Neural progenitor cell (in vitro differentiated cells): ENCODE measurements around the gene PMS1. TPM values are rescaled to one million over a fixed set of nuclear protein-coding genes. Genes with fewer than 3 reads are reported as not detected.

Experiments used
- DNase-seq: peaks from one replicate; pipeline ENCODE4 v3.0.0-alpha.2; 2016; ENCODE audit warnings: low spot score
- H2AFZ ChIP-seq: fragments of 200-600 bp; sonication (generic); replicated peaks from 2 replicates; pipeline ENCODE4 v1.6.1; 2016; ENCODE audit warnings: antibody characterized with exemption
- H3F3A ChIP-seq: fragments of 200-600 bp; sonication (generic); 2 replicates; pipeline ENCODE4 v1.6.1; 2016; ENCODE audit warnings: antibody characterized with exemption, low read depth
- H3K27ac ChIP-seq: fragments of 200-600 bp; sonication (generic); 2 replicates; pipeline ENCODE4 v1.5.1; 2016; ENCODE audit warnings: mild to moderate bottlenecking
- H3K27me3 ChIP-seq: fragments of 200-600 bp; sonication (generic); 2 replicates; pipeline ENCODE4 v1.6.1; 2016; ENCODE audit warnings: mild to moderate bottlenecking, moderate library complexity
- H3K36me3 ChIP-seq: fragments of 200-600 bp; sonication (generic); 2 replicates; pipeline ENCODE4 v1.5.1; 2016
- H3K4me1 ChIP-seq: fragments of 200-600 bp; sonication (generic); 2 replicates; pipeline ENCODE4 v1.6.1; 2016; ENCODE audit warnings: mixed run types
- H3K4me2 ChIP-seq: fragments of 200-600 bp; sonication (generic); 2 replicates; pipeline ENCODE4 v1.6.1; 2016
- H3K4me3 ChIP-seq: fragments of 200-600 bp; sonication (generic); 2 replicates; pipeline ENCODE4 v1.5.1; 2016
- H3K79me2 ChIP-seq: fragments of 200-600 bp; sonication (generic); 2 replicates; pipeline ENCODE4 v1.6.1; 2016; ENCODE audit warnings: low read depth
- H3K9ac ChIP-seq: fragments of 200-600 bp; sonication (generic); 2 replicates; pipeline ENCODE4 v1.6.1; 2016
- H3K9me3 ChIP-seq: fragments of 200-600 bp; sonication (generic); 2 replicates; pipeline ENCODE4 v1.5.1; 2016; ENCODE audit warnings: low read depth
- H4K20me1 ChIP-seq: fragments of 200-600 bp; sonication (generic); 2 replicates; pipeline ENCODE4 v1.6.1; 2016; ENCODE audit warnings: low read depth
- H3K27ac Mint-ChIP-seq: 3 replicates; pipeline ENCODE4 v1.8.0; 2021; ENCODE audit warnings: mixed read lengths
- H3K27me3 Mint-ChIP-seq: 2 replicates; pipeline ENCODE4 v1.8.0; 2022; ENCODE audit warnings: low read depth, mild to moderate bottlenecking, inconsistent platforms, moderate library complexity, mixed read lengths; ENCODE audit not compliant: insufficient read depth
- H3K36me3 Mint-ChIP-seq: 3 replicates; pipeline ENCODE4 v1.8.0; 2021; ENCODE audit warnings: mixed read lengths
- H3K4me1 Mint-ChIP-seq: 3 replicates; pipeline ENCODE4 v1.8.0; 2021; ENCODE audit warnings: mixed read lengths
- H3K4me3 Mint-ChIP-seq: 3 replicates; pipeline ENCODE4 v1.8.0; 2021; ENCODE audit warnings: mild to moderate bottlenecking, moderate library complexity, mixed read lengths
- H3K9me3 Mint-ChIP-seq: 3 replicates; pipeline ENCODE4 v1.8.0; 2020; ENCODE audit warnings: mixed read lengths
- EZH2 ChIP-seq: fragments of 200-600 bp; sonication (generic); IDR thresholded peaks from 2 replicates; pipeline ENCODE4 v1.6.1; 2017; ENCODE audit warnings: antibody characterized with exemption, mild to moderate bottlenecking, moderate library complexity
- EZH2phosphoT487 ChIP-seq: fragments of 200-600 bp; sonication (generic); IDR thresholded peaks from 2 replicates; pipeline ENCODE4 v1.6.1; 2017; ENCODE audit warnings: antibody characterized with exemption
- total RNA-seq: library from RNA; depleted of rRNA; stranded (reverse); fragments of >200 nt; gene quantifications from 2 replicates; pipeline ENCODE4 v1.2.3, GENCODE V29; 2015; ENCODE audit warnings: low replicate concordance
- TF ChIP-seq, protein P1 (sequence below): fragments of 200-600 bp; sonication (generic); IDR thresholded peaks from 2 replicates; pipeline ENCODE4 v1.5.1; 2017; ENCODE audit warnings: antibody characterized with exemption, mild to moderate bottlenecking

Gene PMS1
- total RNA-seq, 1 donor from 2014 or later = 97.9 TPM

DNA sequence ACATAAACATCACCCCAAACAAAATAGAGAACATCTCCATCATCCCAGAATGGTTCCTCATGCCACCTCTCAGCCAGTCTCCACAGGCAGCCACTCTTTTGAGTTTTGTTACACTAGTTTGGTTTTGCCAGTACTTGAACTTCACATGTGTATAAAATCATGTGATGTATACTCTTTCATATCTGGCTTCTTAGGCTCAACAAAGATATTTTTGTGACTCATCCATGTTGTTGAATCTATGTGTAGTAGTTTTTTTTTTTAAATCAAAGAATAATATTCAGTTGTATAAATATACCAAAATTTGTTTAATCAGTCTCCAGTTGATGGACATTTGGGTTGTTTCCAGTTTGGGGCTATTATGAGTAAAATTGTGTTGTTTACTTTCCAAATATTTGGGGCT lies 75.9 kb downstream of the PMS1 start:
- Histone ChIP-seq H2AFZ (no peak overlapping the region), H3K27me3 (no peaks in the 10 kb centered on the region), H3K36me3 (peaks cover 17% of the 10 kb centered on the region), H3K27ac (no peak overlapping the region), H3K4me1 (no peaks in the 10 kb centered on the region), H3K4me2 (no peak overlapping the region), H3K9ac (no peak overlapping the region), H3K9me3 (no peaks in the 10 kb centered on the region), H3K79me2 (no peaks in the 10 kb centered on the region), H3K4me3 (no peak overlapping the region), H3F3A (no peaks in the 10 kb centered on the region), H4K20me1 (no peaks in the 10 kb centered on the region)
- no peak overlapping the region for H3K27ac Mint-ChIP-seq
- peaks cover 13% of the 10 kb centered on the region for H3K36me3 Mint-ChIP-seq
- no peak for DNase-seq
- H3K4me3 Mint-ChIP-seq = no peak overlapping the region
- no peaks in the 10 kb centered on the region for H3K4me1 Mint-ChIP-seq
- TF ChIP-seq EZH2phosphoT487 = no peak
- TF ChIP-seq EZH2 = no peak
- TF ChIP-seq, protein P1, sequence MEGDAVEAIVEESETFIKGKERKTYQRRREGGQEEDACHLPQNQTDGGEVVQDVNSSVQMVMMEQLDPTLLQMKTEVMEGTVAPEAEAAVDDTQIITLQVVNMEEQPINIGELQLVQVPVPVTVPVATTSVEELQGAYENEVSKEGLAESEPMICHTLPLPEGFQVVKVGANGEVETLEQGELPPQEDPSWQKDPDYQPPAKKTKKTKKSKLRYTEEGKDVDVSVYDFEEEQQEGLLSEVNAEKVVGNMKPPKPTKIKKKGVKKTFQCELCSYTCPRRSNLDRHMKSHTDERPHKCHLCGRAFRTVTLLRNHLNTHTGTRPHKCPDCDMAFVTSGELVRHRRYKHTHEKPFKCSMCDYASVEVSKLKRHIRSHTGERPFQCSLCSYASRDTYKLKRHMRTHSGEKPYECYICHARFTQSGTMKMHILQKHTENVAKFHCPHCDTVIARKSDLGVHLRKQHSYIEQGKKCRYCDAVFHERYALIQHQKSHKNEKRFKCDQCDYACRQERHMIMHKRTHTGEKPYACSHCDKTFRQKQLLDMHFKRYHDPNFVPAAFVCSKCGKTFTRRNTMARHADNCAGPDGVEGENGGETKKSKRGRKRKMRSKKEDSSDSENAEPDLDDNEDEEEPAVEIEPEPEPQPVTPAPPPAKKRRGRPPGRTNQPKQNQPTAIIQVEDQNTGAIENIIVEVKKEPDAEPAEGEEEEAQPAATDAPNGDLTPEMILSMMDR = no peak
- H3K9me3 Mint-ChIP-seq = no peaks in the 10 kb centered on the region
- no peaks in the 10 kb centered on the region for H3K27me3 Mint-ChIP-seq

DNA sequence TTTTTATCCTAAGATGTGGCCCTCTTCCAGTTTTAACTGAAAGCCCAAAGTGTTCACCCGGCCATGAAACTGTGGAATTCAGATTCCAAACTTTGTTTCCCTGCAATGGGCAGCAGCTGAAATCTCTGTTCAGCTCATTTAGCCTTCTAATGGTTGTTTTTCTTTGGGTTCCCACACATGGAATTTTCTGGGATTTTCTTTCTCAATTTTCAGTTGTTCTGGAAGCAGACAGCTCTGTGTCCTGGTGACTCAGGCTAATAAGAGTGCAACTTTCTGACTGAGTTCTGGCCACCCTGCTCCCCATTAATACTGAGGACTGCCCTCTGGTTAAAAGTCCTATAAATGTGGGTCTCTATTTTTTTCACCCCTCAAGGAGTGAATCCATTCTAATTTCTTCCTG lies 78.5 kb downstream of the PMS1 start:
- no peak for DNase-seq
- Mint-ChIP-seq H3K4me1 (no peaks in the 10 kb centered on the region), H3K27me3 (no peaks in the 10 kb centered on the region), H3K9me3 (no peaks in the 10 kb centered on the region), H3K4me3 (no peak overlapping the region), H3K36me3 (peaks cover 11% of the 10 kb centered on the region), H3K27ac (no peak overlapping the region)
- no peak overlapping the region for H3K4me3 ChIP-seq
- no peak overlapping the region for H2AFZ ChIP-seq
- no peaks in the 10 kb centered on the region for H3K9me3 ChIP-seq
- peaks cover 24% of the 10 kb centered on the region for H3K36me3 ChIP-seq
- H3K4me2 ChIP-seq = no peak overlapping the region
- no peaks in the 10 kb centered on the region for H3K4me1 ChIP-seq
- H4K20me1 ChIP-seq = no peaks in the 10 kb centered on the region
- no peak for TF ChIP-seq EZH2
- no peaks in the 10 kb centered on the region for H3F3A ChIP-seq
- no peak overlapping the region for H3K27ac ChIP-seq
- H3K27me3 ChIP-seq = no peaks in the 10 kb centered on the region
- no peaks in the 10 kb centered on the region for H3K79me2 ChIP-seq
- H3K9ac ChIP-seq = no peak overlapping the region

DNA sequence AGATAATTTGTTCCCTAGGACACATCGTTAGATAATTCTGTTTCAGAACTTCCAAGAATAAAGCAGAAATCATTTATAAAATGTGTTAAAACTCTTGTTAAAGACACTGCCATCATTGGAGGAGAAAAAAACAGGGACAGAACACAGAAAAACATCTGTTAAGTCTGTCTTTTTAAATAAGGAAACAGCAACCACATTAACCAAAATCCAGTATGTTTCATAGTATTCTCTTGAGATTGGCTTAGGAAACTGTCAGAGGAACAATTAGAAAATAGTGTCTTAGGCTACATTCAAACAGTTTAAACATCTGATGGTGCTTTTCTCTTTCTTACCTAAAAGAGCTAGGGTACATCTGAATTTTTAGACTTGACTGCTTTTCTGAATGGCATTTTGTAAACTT lies 81.6 kb downstream of the PMS1 start:
- DNase-seq = no peak
- H3K4me1 ChIP-seq = no peaks in the 10 kb centered on the region
- H4K20me1 ChIP-seq = no peaks in the 10 kb centered on the region
- no peaks in the 10 kb centered on the region for H3K27me3 Mint-ChIP-seq
- H3K79me2 ChIP-seq = no peaks in the 10 kb centered on the region
- TF ChIP-seq EZH2phosphoT487 = no peak
- TF ChIP-seq EZH2 = no peak
- TF ChIP-seq, protein P1 = no peak
- H3K9ac ChIP-seq = no peak overlapping the region
- H3K4me3 Mint-ChIP-seq = no peak overlapping the region
- peaks cover 19% of the 10 kb centered on the region for H3K36me3 ChIP-seq
- no peak overlapping the region for H3K4me2 ChIP-seq
- H3K27ac Mint-ChIP-seq = no peak overlapping the region
- no peaks in the 10 kb centered on the region for H3F3A ChIP-seq
- H3K27me3 ChIP-seq = no peaks in the 10 kb centered on the region
- no peaks in the 10 kb centered on the region for H3K9me3 ChIP-seq
- H3K9me3 Mint-ChIP-seq = no peaks in the 10 kb centered on the region
- no peaks in the 10 kb centered on the region for H3K4me1 Mint-ChIP-seq
- H3K4me3 ChIP-seq = no peak overlapping the region
- no peak overlapping the region for H3K27ac ChIP-seq
- H3K36me3 Mint-ChIP-seq = peaks cover 13% of the 10 kb centered on the region
- H2AFZ ChIP-seq = no peak overlapping the region

DNA sequence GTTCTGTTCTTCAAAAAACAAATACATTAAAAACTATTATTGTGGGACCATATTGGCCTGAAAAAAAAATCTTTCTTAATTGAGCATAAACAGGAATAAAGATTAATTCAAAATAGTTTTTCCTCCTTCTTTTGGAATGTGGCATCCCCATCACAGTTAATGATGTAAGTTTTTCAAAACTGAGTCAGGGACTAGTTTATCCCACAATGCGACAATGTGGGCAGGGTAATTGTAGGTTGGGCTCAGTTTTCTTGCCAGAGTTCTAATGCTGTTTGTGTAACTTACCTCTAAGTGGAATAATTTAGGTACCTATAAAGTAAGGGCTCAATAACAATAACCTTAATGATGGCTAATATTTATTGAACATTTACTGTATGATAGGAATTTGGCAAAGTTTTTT lies 82.0 kb downstream of the PMS1 start:
- H3K4me3 ChIP-seq = no peak overlapping the region
- no peaks in the 10 kb centered on the region for H3K4me1 ChIP-seq
- no peaks in the 10 kb centered on the region for H3K4me1 Mint-ChIP-seq
- H3K9me3 ChIP-seq = no peaks in the 10 kb centered on the region
- no peak overlapping the region for H3K4me2 ChIP-seq
- DNase-seq = no peak
- TF ChIP-seq, protein P1 = no peak
- no peak for TF ChIP-seq EZH2phosphoT487
- TF ChIP-seq EZH2 = no peak
- H3K27ac ChIP-seq = no peak overlapping the region
- no peaks in the 10 kb centered on the region for H3K27me3 Mint-ChIP-seq
- peaks cover 19% of the 10 kb centered on the region for H3K36me3 ChIP-seq
- no peak overlapping the region for H2AFZ ChIP-seq
- no peak overlapping the region for H3K4me3 Mint-ChIP-seq
- H3F3A ChIP-seq = no peaks in the 10 kb centered on the region
- no peaks in the 10 kb centered on the region for H3K79me2 ChIP-seq
- no peaks in the 10 kb centered on the region for H3K27me3 ChIP-seq
- no peaks in the 10 kb centered on the region for H3K9me3 Mint-ChIP-seq
- no peaks in the 10 kb centered on the region for H4K20me1 ChIP-seq
- peaks cover 15% of the 10 kb centered on the region for H3K36me3 Mint-ChIP-seq
- no peak overlapping the region for H3K27ac Mint-ChIP-seq
- no peak overlapping the region for H3K9ac ChIP-seq
